HepG2 (cell line): ENCODE results near the gene JCAD. TPM values are rescaled to one million over a fixed set of nuclear protein-coding genes. Genes with fewer than 3 reads are reported as not detected.

ENCODE experiments used
- ATAC-seq: fragments of 200-7000 bp; cut with Tn5 transposase; 3 replicates; pipeline ENCODE4 v1.9.1; 2020; ENCODE audit warnings: mild to moderate bottlenecking, moderate library complexity
- BruUV-seq: library from RNA; stranded (reverse); fragments of 400-500 nt; replicated peaks from 2 replicates; lab custom pipeline; 2021; lab: Mats Ljungman, UMichigan
- CTCF ChIA-PET: fragments of 300-600 bp; formaldehyde crosslinking; extraction: SDS; loops from one replicate; lab custom pipeline; 2021; ENCODE audit warnings: low total read pairs, inconsistent platforms, low intra/inter-chr PET ratio; lab: Yijun Ruan, JAX
- POLR2A ChIA-PET: fragments of 350-600 bp; sonication (Branson Sonifier 250); formaldehyde crosslinking; loops from one replicate; lab custom pipeline; 2020; ENCODE audit warnings: antibody characterized with exemption, inconsistent platforms; lab: Yijun Ruan, JAX
- DNase-seq: peaks from one replicate; pipeline ENCODE4 v3.0.0-alpha.2; 2015; ENCODE audit warnings: low spot score
- FAIRE-seq: peaks from 3 replicates; lab custom pipeline; 2011; peaks lifted over from hg19 to GRCh38; lab: Jason Lieb, UNC
- H2AFZ ChIP-seq: one replicate; pipeline ENCODE4 v1.6.1; 2011; ENCODE audit warnings: low read length, inconsistent platforms
- H3K27ac ChIP-seq: fragments of 300-600 bp; 3 replicates; pipeline ENCODE4 v1.8.0; 2011; ENCODE audit warnings: mixed run types, mild to moderate bottlenecking, mixed read lengths, low read length, inconsistent platforms; ENCODE audit not compliant: insufficient read depth; ENCODE audit errors: extremely low read length
- H3K27me3 ChIP-seq, 2 experiments: fragments of 200-600 bp in 1 of 2; 2 replicates in 1 of 2; 3 replicates in 1 of 2; pipeline versions ENCODE4 v1.6.0 to v1.8.0; 2011; ENCODE audit warnings: low read length in 2 of 2, mild to moderate bottlenecking in 2 of 2, moderate library complexity in 2 of 2, inconsistent platforms in 1 of 2; ENCODE audit not compliant: insufficient read depth in 2 of 2, control insufficient read depth in 1 of 2
- H3K36me3 ChIP-seq, 2 experiments: fragments of 200-600 bp in 1 of 2; replicated peaks in 1 of 2; 2 replicates in 1 of 2; 3 replicates in 1 of 2; pipeline versions ENCODE4 v1.5.1 to v1.8.0; 2011; ENCODE audit warnings: low read length in 2 of 2, inconsistent platforms in 1 of 2; ENCODE audit not compliant: insufficient read depth in 2 of 2, control insufficient read depth in 1 of 2
- H3K4me1 ChIP-seq: 2 replicates; pipeline ENCODE4 v1.5.1; 2012; ENCODE audit warnings: low read length, inconsistent platforms; ENCODE audit not compliant: insufficient read depth
- H3K4me2 ChIP-seq: 2 replicates; pipeline ENCODE4 v1.6.0; 2011; ENCODE audit warnings: low read depth, low read length, inconsistent platforms
- H3K4me3 ChIP-seq, 3 experiments: fragments of 200-600 bp in 1 of 3; sonication (generic), shearing (Covaris generic) in 1 of 3; replicated peaks in 1 of 3; 2 replicates each; pipeline ENCODE4 v1.5.1; 2011 to 2016; ENCODE audit warnings: low read length in 3 of 3, inconsistent platforms in 2 of 3, low read depth in 2 of 3, mild to moderate bottlenecking in 2 of 3, control low read depth in 1 of 3, mixed read lengths in 1 of 3; ENCODE audit not compliant: insufficient read depth in 1 of 3
- H3K79me2 ChIP-seq: one replicate; pipeline ENCODE4 v1.6.1; 2011; ENCODE audit warnings: low read length, inconsistent platforms; ENCODE audit not compliant: insufficient read depth
- H3K9ac ChIP-seq: 2 replicates; pipeline ENCODE4 v1.6.0; 2011; ENCODE audit warnings: mild to moderate bottlenecking, low read depth, low read length, inconsistent platforms; ENCODE audit not compliant: insufficient read depth
- H3K9me3 ChIP-seq: 2 replicates; pipeline ENCODE4 v1.5.1; 2012; ENCODE audit warnings: mild to moderate bottlenecking, low read length
- H4K20me1 ChIP-seq: 2 replicates; pipeline ENCODE4 v1.6.0; 2011; ENCODE audit warnings: inconsistent platforms, mild to moderate bottlenecking, low read length, moderate library complexity; ENCODE audit not compliant: insufficient read depth
- CC2D1A ChIP-seq: sonication (generic); formaldehyde crosslinking; IDR thresholded peaks from 2 replicates; pipeline ENCODE4 v1.8.1; 2023; ENCODE audit warnings: mild to moderate bottlenecking, missing genetic modification reagents
- FOXK2 ChIP-seq: fragments of 450-650 bp; IDR thresholded peaks from 2 replicates; pipeline ENCODE4 v1.6.1; 2016
- MATR3 ChIP-seq: sonication (generic); formaldehyde crosslinking; IDR thresholded peaks from 2 replicates; pipeline ENCODE4 v1.4.0; 2020; ENCODE audit warnings: missing genetic modification reagents
- MYC ChIP-seq: sonication (generic); formaldehyde crosslinking; IDR thresholded peaks from 2 replicates; pipeline ENCODE4 v1.9.0; 2021; ENCODE audit warnings: missing genetic modification reagents, borderline replicate concordance
- NFKB2 ChIP-seq: sonication (generic); formaldehyde crosslinking; IDR thresholded peaks from 2 replicates; pipeline ENCODE4 v1.4.0; 2020; ENCODE audit warnings: missing genetic modification reagents, borderline replicate concordance
- ZNF800 ChIP-seq: sonication (generic); formaldehyde crosslinking; IDR thresholded peaks from 2 replicates; pipeline ENCODE4 v1.4.0; 2020; ENCODE audit warnings: missing genetic modification reagents
- WGBS: methylation state at CpG from one replicate; pipeline ENCODE4 v1.1.6; 2017; ENCODE audit warnings: low lambda C conversion rate; 5-methylcytosine and 5-hydroxymethylcytosine counted together
- in situ Hi-C: cut with HindIII; loops from 2 replicates; pipeline ENCODE4 v1.10.0; 2017; ENCODE audit warnings: low pct_unique_long_range_greater_than_20kb; ENCODE audit not compliant: extremely low pct_ligation_motif_present
- intact Hi-C: fragments of 100-400 bp; cut with micrococcal nuclease; formaldehyde crosslinking; loops from one replicate; pipeline ENCODE4 v1.10.0; 2022; ENCODE audit not compliant: unreplicated experiment
- polyA plus RNA-seq, 8 experiments: library from polyadenylated mRNA; depleted of rRNA in 3 of 8; stranded (reverse) in 7 of 8; unstranded in 1 of 8; fragments of >200 nt; fragmentation: Illumina TruSeq in 4 of 8; extraction: Trizol in 4 of 8; gene quantifications; 2 replicates each; pipeline versions ENCODE4 v1.2.1 to v1.2.3, GENCODE V29; 2011 to 2016; ENCODE audit warnings: low read depth in 4 of 8, missing spikeins in 1 of 8, mixed read lengths in 1 of 8; ENCODE audit not compliant: insufficient read depth in 1 of 8
- total RNA-seq, 5 experiments: library from RNA; depleted of rRNA; stranded (reverse); fragments of >200 nt; fragmentation: Illumina TruSeq; extraction: Trizol; gene quantifications; 2 replicates each; pipeline ENCODE4 v1.2.3, GENCODE V29; 2016; ENCODE audit warnings: low read depth in 1 of 5
- TF ChIP-seq, protein P1 (sequence below): sonication (generic); formaldehyde crosslinking; IDR thresholded peaks from 2 replicates; pipeline ENCODE4 v1.5.0; 2020; ENCODE audit warnings: missing genetic modification reagents

JCAD gene
- total and polyA plus RNA-seq, 2 of the 13 experiments (the other 11 are each of a cell fraction or from before 2014, with no cell fraction given), result 0.04 to 0.08 TPM

DNA sequence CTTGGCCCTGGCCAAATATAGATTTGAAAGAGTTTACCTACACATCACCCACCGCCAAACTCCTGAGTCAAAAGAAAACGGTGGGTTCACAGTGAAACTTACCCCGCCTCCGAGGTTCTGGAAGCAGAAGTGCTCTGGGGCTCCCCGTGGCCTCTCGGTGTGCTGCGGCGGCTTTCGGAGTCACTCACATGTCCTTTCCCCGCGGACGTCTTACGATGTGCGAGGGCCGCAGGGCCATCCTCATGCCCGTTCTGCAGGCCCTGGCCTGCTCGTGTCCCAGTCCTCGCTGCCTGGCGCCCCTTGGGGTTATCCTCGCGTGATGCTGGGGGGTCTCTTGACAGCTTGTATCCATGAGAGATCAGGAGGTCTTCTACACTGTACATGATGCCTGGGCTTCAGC lies 12.0 kb downstream of the JCAD start:
- POLR2A ChIA-PET, result no interaction called here
- no TSS peak for BruUV-seq
- H3K9ac ChIP-seq, result no peak overlapping the region
- TF ChIP-seq MYC (CRISPR knock-in tag) (no peak), FOXK2 (no peak), MATR3 (CRISPR knock-in tag) (no peak), ZNF800 (CRISPR knock-in tag) (no peak), NFKB2 (CRISPR knock-in tag) (no peak), CC2D1A (no peak)
- TF ChIP-seq, protein P1, sequence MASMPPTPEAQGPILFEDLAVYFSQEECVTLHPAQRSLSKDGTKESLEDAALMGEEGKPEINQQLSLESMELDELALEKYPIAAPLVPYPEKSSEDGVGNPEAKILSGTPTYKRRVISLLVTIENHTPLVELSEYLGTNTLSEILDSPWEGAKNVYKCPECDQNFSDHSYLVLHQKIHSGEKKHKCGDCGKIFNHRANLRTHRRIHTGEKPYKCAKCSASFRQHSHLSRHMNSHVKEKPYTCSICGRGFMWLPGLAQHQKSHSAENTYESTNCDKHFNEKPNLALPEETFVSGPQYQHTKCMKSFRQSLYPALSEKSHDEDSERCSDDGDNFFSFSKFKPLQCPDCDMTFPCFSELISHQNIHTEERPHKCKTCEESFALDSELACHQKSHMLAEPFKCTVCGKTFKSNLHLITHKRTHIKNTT (CRISPR knock-in tag), result no peak
- H3K36me3 ChIP-seq, result no peaks in the 10 kb centered on the region
- no peak overlapping the region for H3K4me2 ChIP-seq
- FAIRE-seq, result no peak
- ATAC-seq, result no peak
- 93% methylated on average over 21 of the region's 21 CpGs for WGBS
- in situ Hi-C loops, result no loop called here
- no peaks in the 10 kb centered on the region for H3K9me3 ChIP-seq
- no peaks in the 10 kb centered on the region for H4K20me1 ChIP-seq
- intact Hi-C loops, result no loop called here
- peaks cover 10% of the 10 kb centered on the region; the same call in 1 of the 2 replicates for H3K4me1 ChIP-seq
- no peaks in the 10 kb centered on the region; a peak in 1 of 5 replicates for H3K27me3 ChIP-seq
- H3K79me2 ChIP-seq, result no peaks in the 10 kb centered on the region
- no peak overlapping the region for H3K27ac ChIP-seq
- no peak for DNase-seq
- H2AFZ ChIP-seq, result no peak overlapping the region
- H3K4me3 ChIP-seq, result no peak overlapping the region
- CTCF ChIA-PET, result no interaction called here
